Stimulated activated naive CD4-positive, alpha-beta T cell (primary cell): Measurements from ENCODE around the gene CEBPA.

Experiments used
- DNase-seq, 6 experiments: peaks; one replicate each; lab custom pipeline; 2025; lab: John Stamatoyannopoulos, UW

The CEBPA gene

GRCh38 chr19:33286899-33287298, 15.4 kb downstream of the CEBPA start:
- DNase-seq = no peak

GRCh38 chr19:33285441-33285927, 16.9 kb downstream of the CEBPA start:
- no peak for DNase-seq

GRCh38 chr19:33284756-33285155, 17.6 kb downstream of the CEBPA start:
- DNase-seq = no peak

- DNase-seq = no peak
These were observed 18.1 kb downstream of the CEBPA start for GRCh38 chr19:33284146-33284643.

- DNase-seq = no peak
These were observed 18.7 kb downstream of the CEBPA start for GRCh38 chr19:33283589-33283988.

GRCh38 chr19:33282036-33282671, 20.2 kb downstream of the CEBPA start:
- DNase-seq = no peak

- DNase-seq = no peak
These were observed 20.9 kb downstream of the CEBPA start for GRCh38 chr19:33281296-33281926.

- DNase-seq = no peak
These were observed 21.9 kb downstream of the CEBPA start for GRCh38 chr19:33280351-33280921.

GRCh38 chr19:33279430-33280350, 22.6 kb downstream of the CEBPA start:
- DNase-seq = no peak

- DNase-seq = no peak
These were observed 23.7 kb downstream of the CEBPA start for GRCh38 chr19:33278403-33279269.

GRCh38 chr19:33278023-33278402, 24.3 kb downstream of the CEBPA start:
- DNase-seq = no peak

GRCh38 chr19:33277434-33277833, 24.9 kb downstream of the CEBPA start:
- no peak for DNase-seq

- no peak for DNase-seq
These were observed 26.3 kb downstream of the CEBPA start for GRCh38 chr19:33275933-33276619.

GRCh38 chr19:33275559-33275932, 26.8 kb downstream of the CEBPA start:
- no peak for DNase-seq

GRCh38 chr19:33274663-33275558, 27.4 kb downstream of the CEBPA start:
- DNase-seq = no peak

GRCh38 chr19:33273881-33274662, 28.3 kb downstream of the CEBPA start:
- DNase-seq = no peak

GRCh38 chr19:33273065-33273736, 29.1 kb downstream of the CEBPA start:
- no peak for DNase-seq
